AG04449 (cell line): ENCODE data around the gene ALOX12B.
"Not testable (repeated sequence)": the region's sequence is repeated elsewhere in the genome, so short reads cannot be mapped to it uniquely, and the experiment has no call there.

Source experiments
- CTCF ChIA-PET: fragments of 350-600 bp; formaldehyde crosslinking; extraction: SDS; loops from one replicate; lab custom pipeline; 2021; ENCODE audit warnings: antibody characterized with exemption; lab: Yijun Ruan, JAX
- POLR2A ChIA-PET: fragments of 400-600, 350-600 bp; formaldehyde crosslinking; extraction: SDS; loops from one replicate; lab custom pipeline; 2020; ENCODE audit warnings: antibody characterized with exemption, inconsistent platforms; lab: Yijun Ruan, JAX
- DNase-seq: peaks from one replicate; pipeline ENCODE4 v3.0.0-alpha.2; 2010; ENCODE audit warnings: low read depth, low spot score
- H3K4me3 ChIP-seq: 2 replicates; pipeline ENCODE4 v1.5.1; 2011; ENCODE audit warnings: low read depth, mild to moderate bottlenecking, control low read depth, low read length
- CTCF ChIP-seq: IDR thresholded peaks from one replicate; pipeline ENCODE4 v1.5.1; 2011; ENCODE audit warnings: mild to moderate bottlenecking, moderate library complexity, low read length, control low read depth, inconsistent platforms; ENCODE audit not compliant: insufficient read depth; ENCODE audit errors: missing control alignments

Gene ALOX12B

GRCh38 chr17:8110907-8111306, 23.4 kb upstream of the ALOX12B start:
- ChIA-PET POLR2A (no interaction called here), CTCF (interaction anchor here (0.6 to 14.3 kb wide), 9 partner anchors 8 to 266 kb away, joined by 3 to 244 read pairs (median 22); partner anchors contain the start of genes ALOX12B and ALOXE3)
- no peak overlapping the region for H3K4me3 ChIP-seq
- TF ChIP-seq CTCF = no peak
- DNase-seq = no peak

GRCh38 chr17:8110456-8110804, 22.9 kb upstream of the ALOX12B start:
- CTCF ChIA-PET = interaction anchor here (0.6 to 14.3 kb wide), 9 partner anchors 8 to 267 kb away, joined by 3 to 244 read pairs (median 22); partner anchors contain the start of genes ALOX12B and ALOXE3
- no peak for TF ChIP-seq CTCF
- DNase-seq = no peak
- POLR2A ChIA-PET = no interaction called here
- no peak overlapping the region for H3K4me3 ChIP-seq

GRCh38 chr17:8109661-8110455, 22.3 kb upstream of the ALOX12B start:
- ChIA-PET CTCF (interaction anchor here (1.6 to 14.3 kb wide), 8 partner anchors 9 to 50 kb away, joined by 4 to 244 read pairs (median 34); partner anchors contain the start of genes ALOX12B and ALOXE3), POLR2A (no interaction called here)
- TF ChIP-seq CTCF = peak; percentile 79
- DNase-seq = no peak
- H3K4me3 ChIP-seq = peak overlapping the region; percentile 8; the same call in 1 of the 2 replicates

- no peak for DNase-seq
- no peak for TF ChIP-seq CTCF
- ChIA-PET CTCF (interaction anchor here (1.6 to 14.3 kb wide), 7 partner anchors 8 to 49 kb away, joined by 4 to 244 read pairs (median 47); partner anchors contain the start of genes ALOX12B and ALOXE3), POLR2A (no interaction called here)
- H3K4me3 ChIP-seq = no peak overlapping the region
These were observed 21.6 kb upstream of the ALOX12B start for GRCh38 chr17:8108972-8109660.

- H3K4me3 ChIP-seq, DNase-seq, POLR2A ChIA-PET: not testable (repeated sequence)
- CTCF ChIA-PET = interaction anchor here (1.5 to 14.3 kb wide), 5 partner anchors 11 to 47 kb away, joined by 3 to 244 read pairs (median 69); partner anchors contain the start of genes ALOX12B and ALOXE3
These were observed 19.5 kb upstream of the ALOX12B start for GRCh38 chr17:8106980-8107379.

GRCh38 chr17:8105957-8106398, 18.5 kb upstream of the ALOX12B start:
- ChIA-PET POLR2A (no interaction called here), CTCF (interaction anchor here (1.0 to 14.3 kb wide), 13 partner anchors 9 to 55 kb away, joined by 3 to 244 read pairs (median 4); partner anchors contain the start of genes ALOX12B and ALOXE3)
- no peak for TF ChIP-seq CTCF
- no peak overlapping the region for H3K4me3 ChIP-seq
- DNase-seq = no peak
